Stimulated activated CD8-positive, alpha-beta memory T cell treated with anti-CD3 and anti-CD28 coated beads, Interleukin-4, amount 100 ng/mL, for 48 hours (primary cell): ENCODE measurements around the gene C18orf63.
"Not testable (repeated sequence)": the region's sequence is repeated elsewhere in the genome, so short reads cannot be mapped to it uniquely, and the experiment has no call there.

Experiments
- DNase-seq: peaks from one replicate; pipeline ENCODE4 v3.0.0-alpha.2; 2020

The C18orf63 gene

DNA sequence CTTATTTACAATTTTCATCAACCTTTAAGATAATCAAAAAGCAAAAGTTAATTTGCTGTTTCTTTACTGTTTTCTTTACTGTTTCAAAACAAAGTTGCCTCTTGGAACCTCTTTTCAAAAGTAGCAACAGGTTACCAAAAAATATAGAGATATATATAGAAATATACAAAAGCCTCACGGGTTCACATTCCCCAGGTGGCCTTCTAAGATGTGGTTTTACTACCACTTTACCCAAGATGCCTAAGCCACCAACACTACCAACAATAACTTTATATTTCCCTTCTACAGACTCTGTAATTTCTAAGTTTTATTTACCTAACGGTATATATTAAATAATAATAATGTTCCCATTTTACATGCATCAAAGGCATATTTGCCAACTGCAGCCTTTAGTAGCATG is 28.8 kb upstream of the C18orf63 start:
- DNase-seq = no peak

DNA sequence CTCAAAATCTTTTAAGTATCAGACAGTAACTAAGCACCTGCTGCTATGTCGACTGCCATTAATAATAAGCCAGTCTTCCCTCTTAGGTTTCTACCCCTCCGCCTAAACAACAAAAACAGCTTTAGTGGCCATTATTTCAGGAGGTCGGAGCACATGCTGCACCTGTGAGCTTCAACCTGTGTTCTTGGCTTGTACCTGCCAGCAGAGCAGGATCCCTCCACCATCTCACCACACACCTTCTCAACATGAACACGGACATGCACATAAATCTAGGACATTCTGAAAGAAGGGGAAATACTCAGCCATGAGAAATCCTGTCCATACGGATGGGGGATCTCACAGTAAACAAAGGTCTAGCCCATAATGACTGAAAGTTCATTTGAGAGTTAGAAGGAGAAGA is 27.6 kb upstream of the C18orf63 start:
- no peak for DNase-seq

DNA sequence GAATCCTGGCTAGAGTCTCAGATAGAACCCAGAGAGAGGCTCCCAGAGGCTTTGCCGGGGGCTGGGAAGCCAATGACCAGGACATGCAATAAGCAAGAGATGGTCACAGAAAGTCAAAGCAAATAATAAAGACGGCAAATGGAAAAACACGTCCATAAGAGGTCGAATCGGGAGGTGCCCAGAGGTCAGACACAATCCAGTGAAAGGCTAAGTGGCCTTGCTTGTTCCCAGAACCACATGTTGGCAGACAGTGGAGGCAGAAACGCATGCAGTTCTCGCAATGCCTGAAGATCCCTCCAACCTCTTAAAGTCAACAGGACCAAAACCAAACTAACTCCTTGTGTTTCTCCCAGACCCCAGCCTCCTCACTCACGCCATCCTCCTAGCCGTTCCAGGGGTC is 26.9 kb upstream of the C18orf63 start:
- no peak for DNase-seq

DNA sequence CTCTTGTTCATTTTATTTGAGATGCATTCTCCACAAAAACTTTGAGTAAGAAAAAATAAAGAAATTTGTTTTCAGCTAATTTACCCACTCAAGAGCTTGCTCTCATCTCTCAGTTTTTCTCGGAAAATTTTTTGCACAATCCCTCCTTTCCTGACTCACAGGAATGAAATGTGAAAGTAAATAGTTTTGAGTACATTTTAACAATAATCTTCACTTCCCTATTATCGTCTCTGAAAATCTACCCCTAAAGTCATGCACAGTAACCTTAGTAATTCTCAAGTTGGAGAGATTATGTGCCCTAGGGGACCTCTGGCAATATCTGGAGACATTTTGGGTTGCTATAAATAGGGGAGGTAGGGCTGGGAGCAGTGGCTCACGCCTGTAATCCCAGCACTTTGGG is 26.5 kb upstream of the C18orf63 start:
- no peak for DNase-seq

DNA sequence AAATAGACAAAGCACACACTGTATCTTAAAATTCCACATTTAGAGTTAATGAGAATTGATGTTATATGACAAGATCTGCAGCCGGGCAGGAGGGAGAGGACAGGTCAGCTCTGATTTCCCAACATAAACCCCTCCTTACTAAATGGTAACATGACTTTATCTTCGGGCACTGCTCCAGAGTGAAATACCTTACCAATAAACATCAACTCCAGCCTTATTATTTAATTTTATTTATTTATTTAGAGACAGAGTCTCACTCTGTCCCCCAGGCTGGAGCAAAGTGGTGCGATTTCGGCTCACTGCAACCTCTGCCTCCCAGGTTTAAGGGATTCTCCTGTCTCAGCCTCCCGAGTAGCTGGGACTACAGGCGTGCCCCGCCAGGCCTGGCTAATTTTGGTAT is 25.6 kb upstream of the C18orf63 start:
- no peak for DNase-seq

DNA sequence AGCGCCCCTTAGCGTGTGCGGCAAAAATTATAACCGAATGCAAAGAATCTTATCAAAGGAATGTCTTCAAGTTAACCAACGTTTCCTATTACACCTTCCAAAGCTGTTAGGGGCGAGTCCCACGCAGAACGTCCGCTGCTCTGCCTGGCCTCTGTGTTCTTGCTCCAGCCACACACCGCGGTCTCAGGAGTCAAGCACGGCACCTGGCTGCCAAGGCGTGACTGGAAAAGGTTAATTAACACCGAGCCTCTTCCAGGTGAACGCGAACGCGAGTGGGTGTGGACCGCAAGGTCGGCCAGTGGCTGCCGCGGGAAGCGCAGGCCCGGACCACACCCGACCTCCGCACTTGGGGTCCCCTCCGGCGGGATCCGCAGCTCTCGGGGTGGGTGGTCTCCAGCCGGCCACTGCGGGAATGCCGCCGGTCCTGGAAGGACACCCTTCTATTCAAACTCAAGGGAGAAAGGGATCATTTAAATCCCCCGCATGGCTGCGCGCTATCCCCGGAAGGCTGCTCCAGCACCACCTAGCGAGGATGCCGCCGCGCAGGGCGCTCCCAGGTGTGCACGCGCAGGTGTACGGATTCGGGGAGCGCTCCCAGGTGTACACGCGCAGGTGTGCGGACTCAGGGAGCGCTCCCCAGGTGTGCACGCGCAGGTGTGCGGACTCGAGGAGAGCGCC is 24.7 kb upstream of the C18orf63 start:
- peak; percentile 30 for DNase-seq

DNA sequence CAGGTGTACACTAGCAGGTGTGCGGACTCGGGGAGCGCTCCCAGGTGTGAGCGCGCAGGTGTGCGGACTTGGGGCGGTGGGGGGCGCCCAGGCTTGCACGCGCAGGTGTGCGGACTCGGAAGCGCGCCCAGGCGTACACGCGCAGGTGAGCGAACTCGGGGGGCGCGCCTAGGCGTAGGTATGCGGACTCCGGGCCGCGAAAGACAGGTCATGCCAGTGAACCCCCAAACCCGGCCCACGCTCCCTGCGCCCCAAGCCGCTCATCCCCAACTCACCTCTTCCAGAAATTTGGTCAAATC is 24.2 kb upstream of the C18orf63 start:
- no peak for DNase-seq

DNA sequence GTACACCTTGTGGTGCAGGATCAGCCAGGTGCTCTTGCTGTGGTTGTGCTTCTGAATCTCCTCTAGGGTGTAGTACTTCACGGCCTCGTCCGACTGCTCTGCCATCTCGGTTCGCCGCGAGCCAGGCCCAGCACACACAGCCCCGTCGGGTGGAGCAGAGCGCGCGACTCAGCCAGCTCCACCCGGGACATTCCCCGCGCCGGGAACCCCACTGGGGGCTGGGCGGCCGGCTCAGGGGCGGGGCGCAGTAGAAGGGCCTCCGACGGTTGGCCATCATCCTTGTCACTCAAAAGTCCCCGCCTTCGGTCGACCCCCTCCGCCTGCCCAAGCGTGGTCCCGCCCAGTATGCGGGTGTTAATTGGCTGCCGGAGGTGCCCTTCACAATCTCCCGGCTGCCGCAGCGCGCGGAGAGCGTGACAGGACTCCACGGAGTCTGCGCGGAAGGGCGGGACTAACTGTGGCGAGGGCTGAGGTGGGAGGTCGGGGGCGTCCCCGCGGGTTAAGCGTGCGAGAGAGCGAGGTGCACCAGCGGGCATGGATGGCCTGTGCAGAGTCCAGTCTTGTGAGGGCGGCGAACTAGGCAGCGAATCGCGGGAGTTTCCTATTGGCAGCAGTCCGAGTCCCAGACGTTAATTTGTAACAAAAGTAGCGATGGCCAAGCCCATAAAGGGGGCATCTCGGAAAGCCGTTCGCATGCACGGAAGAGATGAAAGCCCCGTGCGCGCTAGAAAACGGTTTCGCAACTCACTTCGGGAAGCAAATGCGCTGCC is 23.7 kb upstream of the C18orf63 start, which contains the start of gene CYB5A:
TSS of gene CYB5A (minus strand) at position 193 of the 770 bp plus-strand sequence. CDS start at position 105, 88 bp downstream.
- DNase-seq = peak; percentile 99

DNA sequence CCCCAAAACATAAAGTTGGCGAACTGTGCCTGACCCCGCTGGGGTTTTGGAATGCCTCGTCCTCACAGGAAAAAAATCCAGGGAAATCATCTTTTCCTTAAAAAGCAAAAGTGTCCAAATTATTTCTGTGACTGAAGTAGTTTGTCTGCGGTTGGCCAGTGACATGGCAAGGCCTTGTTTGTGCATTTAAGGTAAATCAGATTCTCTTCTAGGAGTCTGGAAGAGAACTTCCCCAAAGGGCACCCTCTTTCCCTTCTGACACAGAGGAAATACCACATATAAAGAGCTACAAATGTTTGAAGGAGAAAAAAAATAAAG is 23.1 kb upstream of the C18orf63 start:
- no peak for DNase-seq

DNA sequence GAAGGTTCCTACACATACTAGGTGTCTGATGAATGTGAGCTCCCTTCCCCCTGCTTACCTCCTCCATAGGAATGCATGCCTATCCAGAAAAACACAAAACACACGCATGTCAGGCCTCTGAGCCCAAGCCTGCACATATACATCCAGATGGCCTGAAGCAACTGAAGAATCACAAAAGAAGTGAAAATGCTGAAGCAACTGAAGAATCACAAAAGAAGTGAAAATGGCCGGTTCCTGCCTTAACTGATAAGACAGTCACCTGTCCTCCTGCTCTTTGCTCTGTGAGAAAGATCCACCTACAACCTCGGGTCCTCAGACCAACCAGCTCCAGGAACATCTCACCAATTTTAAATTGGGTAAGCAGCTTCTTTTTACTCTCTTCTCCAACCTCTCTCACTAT is 22.7 kb upstream of the C18orf63 start:
- not testable (repeated sequence) for DNase-seq

DNA sequence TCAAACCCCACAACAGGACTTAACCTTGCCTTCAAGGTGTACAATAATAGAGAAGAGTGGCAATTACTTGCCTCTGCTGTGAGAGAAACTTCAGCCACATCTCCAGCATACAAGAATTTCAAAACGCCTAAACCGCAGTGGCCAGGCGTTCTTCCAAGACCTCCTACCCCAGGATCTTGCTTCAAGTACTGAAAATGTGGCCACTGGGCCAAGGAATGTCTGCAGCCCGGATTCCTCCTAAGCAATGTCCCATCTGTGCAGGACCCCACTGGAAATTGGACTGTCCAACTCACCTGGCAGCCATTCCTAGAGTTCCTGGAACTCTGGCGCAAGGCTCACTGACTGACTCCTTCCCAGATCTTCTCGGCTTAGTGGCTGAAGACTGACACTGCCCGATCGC is 21.1 kb upstream of the C18orf63 start:
- DNase-seq = no peak

DNA sequence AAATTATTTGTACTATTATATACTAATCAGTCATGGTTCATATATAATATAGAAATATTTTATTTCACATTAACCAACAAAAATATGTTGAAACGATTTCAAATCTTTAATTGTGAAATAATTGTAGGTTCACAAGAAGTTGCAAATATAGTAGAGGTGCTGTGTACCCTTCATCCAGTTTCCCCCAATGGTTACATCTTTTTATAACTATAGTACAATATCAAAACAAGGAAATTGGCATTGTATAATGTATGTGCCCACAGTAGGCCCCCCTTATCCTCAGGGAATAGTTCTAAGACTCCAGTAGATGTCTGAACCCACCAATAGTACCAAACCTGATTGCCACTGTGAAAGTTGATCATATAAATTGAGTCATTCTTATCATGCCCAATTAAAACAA is 16.5 kb upstream of the C18orf63 start:
- DNase-seq = no peak

DNA sequence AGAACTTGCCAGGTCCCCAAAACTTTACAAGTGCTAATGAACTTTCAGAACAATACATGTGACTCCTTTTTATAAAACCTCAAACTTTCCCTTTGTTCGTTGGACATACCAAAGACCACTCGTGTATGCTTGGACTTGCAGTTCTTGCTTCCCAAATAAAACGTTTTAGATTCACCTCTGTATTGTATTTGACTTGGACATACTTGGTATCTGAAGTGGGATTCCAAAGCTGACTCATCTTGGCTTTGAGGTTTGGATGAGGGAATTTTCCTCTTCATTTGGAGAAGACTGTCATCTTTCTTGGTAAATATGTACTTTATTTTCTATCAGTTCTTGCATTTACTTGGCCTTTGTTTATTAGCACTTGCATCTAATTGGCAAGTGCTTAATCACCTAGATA is 15.9 kb upstream of the C18orf63 start:
- no peak for DNase-seq

DNA sequence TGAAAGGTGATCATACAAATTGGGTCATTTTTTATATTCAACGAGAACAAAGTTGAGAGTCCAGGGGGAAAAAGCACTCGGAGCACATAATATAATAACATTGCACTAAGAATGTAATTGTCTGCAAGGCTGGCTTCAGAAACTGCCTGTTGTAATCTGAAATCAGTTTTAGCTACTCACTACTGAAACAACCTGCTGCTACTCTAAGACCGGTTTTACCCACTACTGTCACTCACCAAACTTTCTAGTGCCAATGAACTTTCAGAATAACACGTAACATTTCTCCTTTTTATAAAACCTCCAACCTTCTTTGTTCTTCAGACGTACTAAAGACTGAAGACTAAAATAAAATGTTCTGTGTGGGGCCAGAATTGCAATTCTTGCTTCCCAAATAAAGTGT is 12.3 kb upstream of the C18orf63 start:
- DNase-seq = no peak

DNA sequence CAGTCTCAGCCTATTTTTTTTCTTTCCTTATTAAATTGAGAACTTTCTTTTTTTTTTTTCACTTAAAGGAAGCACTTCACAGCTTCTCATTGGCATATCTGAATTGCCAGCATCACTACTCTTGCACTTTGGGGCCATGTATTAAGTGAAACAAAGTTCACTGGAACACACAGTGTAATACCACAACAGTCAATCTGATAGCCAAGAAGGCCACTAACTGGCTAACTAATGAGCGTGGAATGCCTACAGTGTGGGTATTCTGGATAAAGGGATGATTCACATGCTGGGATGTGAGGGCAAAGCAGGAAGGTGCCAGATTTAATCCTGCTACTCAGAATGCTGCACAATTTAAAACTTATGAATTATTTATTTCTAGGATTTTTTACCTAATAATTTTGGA is 11.7 kb upstream of the C18orf63 start:
- no peak for DNase-seq

DNA sequence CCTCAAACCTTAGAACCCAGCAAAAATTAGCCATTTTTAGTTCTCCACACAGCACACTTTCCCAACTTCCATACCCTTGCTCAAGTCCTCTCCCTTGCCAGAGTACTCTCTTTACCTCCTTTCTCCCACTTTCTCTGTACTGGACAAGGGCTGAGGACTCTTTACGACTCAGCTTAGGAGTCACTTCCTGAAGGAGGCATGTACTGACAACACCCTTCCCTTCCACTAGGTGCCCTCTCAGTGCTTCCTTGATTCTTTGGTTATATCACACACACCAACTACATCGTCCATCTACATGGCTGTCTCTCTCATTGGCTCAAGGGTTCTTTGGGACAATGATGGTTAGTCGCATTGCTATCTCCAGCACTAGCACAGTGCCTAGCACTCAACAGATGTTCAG is 5.2 kb upstream of the C18orf63 start:
- no peak for DNase-seq

DNA sequence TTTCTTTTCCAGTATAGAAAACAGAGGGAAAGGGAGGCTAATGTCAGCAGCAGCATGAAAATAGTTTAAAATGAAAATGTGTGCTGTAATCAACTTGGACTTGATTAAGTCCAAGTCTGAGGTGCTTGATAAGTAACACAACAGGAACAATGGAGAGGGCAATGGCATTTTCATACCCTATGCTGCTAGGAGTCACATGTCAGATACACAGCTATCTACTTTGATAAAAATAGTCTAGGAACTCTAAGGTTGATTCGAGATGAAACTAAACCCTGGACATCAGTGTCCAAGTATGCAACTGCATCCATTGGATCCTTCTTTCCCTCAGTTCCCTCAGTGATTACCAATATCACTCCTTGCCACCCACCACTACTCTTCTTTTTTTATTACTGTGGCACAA is 4.6 kb upstream of the C18orf63 start:
- DNase-seq = no peak

DNA sequence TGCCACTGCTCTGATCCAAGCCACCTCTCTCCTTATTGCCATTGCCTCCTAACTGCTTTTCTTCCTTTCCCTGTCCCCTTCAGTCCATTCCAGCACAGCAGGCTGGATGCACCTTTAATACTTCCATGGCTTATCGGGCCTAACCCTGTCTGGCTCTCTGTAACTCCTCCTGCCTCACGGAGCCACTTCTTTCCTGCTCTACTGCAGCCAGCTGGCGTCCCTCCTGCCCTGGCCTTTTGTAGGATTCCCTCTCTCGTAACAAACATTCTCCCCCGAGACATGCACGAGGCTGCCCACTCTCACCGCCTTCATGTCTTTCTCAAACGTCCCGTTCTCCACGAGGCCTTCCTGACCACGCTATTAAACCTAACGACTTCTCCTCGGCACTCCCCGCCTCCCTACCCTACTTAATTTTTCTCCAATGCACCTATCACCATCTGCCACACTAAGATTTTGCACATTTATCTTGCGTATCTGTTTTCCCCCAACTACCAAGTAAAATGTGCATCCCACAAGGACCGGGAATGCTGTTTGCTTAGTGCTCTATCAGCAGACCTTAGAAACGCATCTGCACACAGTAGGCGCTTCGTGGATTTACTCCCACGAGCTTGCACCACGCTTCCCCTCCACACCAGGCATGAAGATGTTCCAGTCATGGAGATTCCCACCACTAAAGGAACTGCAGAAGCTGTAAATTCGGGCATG is 728 bp upstream of the C18orf63 start:
- DNase-seq = no peak

DNA sequence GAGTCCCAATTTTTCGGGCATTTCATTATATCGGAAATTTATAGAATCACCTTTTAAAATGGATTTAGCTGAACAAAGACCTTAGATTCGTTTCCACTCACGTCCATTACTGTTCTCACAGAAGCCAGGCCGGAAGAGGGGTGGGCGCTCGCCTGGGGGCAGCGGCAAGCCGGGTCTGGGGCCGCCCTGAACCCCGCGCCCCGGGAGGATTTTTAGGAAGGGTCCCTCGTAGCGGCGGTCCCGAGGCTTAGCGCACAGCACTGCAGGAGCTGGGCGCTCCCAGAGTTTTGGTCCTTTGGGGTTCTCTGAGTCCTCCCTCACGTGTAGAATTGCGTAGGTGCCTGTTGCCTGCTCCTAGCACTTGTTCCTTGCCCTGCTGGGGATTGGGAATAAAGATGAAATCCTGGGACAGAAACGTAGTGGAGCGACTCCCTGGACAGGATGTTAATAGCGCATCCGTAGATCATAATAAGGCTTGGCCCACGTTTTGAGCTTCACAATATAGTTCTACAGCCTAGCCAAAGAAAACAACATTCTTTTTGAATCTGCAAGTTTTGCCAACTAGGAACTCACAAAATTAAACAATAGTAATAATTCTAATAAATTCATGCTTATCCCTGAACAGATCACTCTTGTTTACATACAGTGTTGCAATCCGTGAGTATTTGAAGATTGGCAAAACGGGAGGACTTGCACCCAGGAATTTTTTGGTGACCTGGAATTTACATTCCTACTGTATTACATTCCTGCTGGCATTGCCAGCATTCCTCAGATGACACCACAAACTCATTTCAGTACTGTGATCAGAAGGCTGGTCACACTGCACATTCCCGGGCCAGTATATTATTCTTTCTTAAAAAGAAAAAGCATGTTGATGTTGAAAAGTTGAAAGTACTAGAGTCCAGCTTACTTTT is 875 bp downstream of the C18orf63 start:
- DNase-seq = no peak

DNA sequence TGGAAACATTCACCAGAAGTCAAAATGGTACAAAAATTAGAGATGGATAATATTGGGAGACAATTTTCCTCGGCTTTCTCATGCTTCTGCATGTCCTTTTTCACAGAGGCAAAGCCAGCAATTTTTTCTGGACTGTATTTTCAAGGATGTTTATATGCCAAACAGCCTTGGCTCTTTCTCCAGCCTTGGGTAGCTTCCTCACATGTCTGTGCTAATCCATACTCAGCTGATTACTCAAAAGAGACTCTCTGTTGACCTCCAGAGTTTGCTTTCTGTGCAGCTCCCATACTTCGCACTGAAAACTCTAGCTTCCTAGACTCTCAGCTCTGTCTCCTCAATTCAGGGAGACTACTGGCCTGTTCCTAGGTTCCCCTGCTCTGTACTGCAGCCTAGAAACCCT is 10.6 kb downstream of the C18orf63 start:
- no peak for DNase-seq

DNA sequence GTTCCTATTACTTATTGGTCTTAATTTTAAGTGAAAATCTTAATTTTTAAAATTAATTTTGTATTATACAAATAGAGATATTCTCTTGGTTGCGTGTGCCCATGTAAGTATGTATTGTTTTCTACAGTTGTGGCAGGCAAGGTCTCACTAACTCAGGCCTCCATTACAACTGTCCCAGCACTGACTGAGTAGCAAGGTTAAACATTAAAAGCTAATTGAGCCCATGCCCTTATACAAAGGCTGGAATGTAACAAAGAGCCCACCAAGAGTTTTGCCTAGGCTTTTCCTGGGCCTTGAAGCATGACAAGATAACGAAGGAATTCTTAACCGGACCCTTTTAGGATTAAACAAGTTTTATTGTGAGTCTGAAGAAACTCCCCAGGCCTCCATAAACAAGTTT is 11.2 kb downstream of the C18orf63 start:
- not testable (repeated sequence) for DNase-seq

DNA sequence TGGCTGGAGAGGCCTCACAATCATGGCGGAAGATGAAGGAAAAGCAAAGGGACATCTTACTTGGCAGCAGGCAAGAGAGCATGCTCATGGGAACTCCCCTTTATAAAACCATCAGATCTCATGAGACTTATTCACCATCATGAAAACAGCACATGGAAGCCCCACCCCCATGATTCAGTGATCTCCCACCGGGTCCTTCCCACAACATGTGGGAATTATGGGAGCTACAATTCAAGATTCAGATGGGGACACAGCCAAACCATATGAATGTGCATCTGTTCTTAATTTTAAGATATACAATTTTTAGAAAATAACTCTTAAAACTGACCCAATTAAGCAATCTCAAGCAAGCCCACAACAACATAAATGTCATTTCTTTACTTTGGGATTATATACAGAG is 12.6 kb downstream of the C18orf63 start:
- DNase-seq = no peak

DNA sequence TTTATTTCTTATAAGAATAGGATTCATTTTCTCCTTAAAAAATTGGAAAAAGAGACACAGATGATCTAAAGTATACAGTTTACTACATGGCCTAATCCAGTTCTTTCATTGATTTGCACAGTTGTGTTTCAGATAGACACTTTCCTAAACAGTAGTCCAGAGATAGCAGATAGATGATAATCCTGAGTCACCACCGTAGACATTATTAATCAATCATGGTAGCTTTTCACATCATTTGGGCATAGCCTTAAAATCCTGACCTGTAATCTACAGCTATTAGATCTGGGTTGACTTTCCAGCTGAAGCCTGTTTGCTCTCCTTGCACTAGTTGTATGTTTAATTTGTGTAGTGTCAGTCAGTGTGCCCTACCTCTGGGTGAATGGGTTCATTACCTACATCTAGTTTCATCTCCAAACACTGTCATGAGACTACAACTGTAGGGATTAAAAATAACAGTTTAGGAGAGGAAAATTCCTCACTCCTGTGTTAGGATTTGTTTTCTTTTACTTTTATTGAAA is 14.1 kb downstream of the C18orf63 start:
- DNase-seq = no peak
